CD4-positive, alpha-beta T cell treated with Interleukin-12 subunit alpha and Interleukin-12 subunit beta, for 1 hour (primary cell): Measurements from ENCODE around the gene MAP3K4.
"Not testable (repeated sequence)": the region's sequence is repeated elsewhere in the genome, so short reads cannot be mapped to it uniquely, and the experiment has no call there.

ENCODE experiments used
- DNase-seq: peaks from one replicate; pipeline ENCODE4 v3.0.0-alpha.2; 2020

The MAP3K4 gene

DNA sequence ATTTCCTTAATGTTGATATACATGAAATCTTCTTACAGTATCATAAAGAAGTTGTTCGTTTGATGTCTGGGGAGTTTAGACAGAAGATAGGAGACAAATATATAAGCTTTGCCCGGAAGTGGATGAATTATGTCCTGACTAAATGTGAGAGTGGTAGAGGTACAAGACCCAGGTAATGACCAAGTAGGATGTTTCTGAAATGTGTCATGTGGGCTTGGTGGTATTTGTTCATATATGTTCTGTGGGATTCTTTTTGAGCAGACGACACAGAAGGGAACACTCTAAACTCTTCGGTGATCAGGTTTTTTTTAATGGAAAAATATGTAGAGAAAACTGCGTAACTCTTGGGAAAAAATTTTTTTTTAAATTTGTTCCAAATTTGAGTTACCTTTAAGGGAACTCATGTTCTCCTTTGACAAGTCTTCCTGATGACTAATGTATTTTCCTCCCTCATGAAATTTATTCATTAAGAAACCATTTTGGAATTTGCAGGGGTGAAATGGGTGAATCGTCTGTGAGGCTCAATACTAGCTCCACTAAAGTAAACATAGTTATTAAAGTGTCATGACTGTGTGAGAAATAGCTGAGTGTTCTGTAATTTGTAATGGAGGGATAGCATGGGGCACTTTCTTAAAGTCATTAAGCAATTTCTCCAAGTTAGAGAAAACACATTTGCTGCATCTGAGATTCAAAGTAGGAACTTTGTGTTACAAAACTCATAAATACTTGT is 100.6 kb downstream of the MAP3K4 start:
- no peak for DNase-seq

DNA sequence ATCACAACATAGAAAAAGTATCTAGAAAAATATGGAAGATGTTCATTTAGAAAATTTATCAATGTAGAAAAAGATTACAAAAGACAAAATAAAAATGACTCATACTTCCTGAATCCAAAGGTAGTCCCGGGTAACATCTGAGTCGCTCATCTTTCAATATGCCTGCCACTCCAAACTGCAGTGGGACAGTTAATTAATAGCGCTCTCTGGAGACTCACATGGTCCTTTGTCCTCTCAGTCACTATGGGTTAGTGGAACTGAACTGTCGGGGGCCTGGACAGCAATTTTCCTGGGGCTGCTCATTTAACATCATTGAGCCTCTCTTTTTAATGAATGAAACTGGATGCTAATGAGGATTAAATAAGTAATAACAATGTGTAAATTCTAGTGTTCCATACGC is 103.4 kb downstream of the MAP3K4 start:
- no peak for DNase-seq

DNA sequence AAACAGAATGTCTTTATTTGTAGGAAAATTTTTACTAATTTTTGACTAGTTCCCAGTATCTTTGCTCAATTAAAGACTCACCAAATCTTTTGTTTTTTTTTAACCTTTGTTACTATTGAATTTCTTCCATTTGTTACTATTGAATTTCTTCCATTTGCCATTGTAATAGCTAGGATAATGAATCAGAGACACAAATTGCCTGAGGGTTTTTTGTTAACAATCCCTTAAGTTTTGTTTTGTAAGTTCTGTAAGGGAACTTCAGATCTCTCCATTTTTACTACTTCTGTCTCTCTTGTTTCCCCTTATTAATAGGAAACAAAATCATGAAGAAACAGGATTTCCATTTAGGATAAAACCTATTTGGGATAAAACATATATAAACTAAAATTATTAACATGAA is 104.3 kb downstream of the MAP3K4 start:
- DNase-seq: no peak

DNA sequence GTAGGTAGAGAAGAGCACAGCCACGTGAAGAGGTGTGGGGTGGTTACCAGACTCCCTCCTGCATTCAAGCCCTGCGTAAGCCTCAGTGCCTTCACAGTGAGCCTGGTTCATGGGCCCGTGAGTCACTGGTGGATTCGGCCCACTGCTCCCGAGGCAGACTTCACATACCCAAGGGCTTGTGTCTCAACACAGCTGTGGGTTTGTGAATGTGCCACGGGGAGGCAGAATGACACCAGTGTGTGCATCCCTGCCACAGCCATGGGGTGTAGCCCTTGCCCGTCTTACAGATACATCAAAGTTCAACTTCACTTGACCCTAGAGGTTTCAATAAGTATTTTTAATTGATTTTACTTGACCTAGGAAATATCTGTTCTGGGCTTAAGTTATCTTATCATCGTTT is 108.5 kb downstream of the MAP3K4 start:
- DNase-seq: no peak

DNA sequence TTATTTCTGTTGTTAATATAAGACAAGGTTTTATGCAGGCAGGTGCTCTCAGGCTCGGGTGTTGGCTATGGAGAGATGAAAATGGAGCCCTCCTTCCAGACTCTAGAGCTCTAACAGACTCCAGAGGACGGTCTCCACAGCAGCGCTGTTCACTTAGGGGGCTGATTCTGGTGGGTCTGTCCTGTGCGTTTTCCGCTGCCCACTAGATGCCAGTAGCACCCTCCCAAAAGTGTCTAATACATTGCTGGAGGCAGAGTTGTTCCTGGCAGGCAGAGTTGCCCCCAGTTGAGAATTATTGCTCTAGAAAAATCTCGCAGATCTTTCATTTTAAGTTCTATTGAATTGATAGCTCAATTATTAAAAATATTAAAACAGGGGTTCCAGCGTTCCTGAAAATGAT is 109.9 kb downstream of the MAP3K4 start:
- DNase-seq: no peak

DNA sequence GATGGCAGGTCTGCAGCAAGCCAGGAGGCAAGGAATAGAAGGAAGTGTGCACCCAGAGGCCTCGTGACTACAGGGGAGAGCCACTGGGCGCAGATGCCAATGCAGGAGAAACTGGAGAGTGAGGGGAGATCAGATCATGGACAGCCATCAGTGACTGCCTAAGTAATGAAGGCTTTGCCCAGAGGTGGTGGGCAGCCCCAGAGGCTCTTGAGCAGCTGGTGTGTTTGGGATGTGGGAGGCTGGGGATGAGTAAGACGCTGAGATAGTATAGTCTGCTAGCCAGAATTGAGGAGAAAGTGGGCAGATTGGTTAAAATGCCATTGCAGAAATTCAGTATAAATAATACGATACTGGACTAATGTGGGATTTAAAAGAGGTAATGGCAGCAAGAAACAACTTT is 111.9 kb downstream of the MAP3K4 start:
- no peak for DNase-seq

DNA sequence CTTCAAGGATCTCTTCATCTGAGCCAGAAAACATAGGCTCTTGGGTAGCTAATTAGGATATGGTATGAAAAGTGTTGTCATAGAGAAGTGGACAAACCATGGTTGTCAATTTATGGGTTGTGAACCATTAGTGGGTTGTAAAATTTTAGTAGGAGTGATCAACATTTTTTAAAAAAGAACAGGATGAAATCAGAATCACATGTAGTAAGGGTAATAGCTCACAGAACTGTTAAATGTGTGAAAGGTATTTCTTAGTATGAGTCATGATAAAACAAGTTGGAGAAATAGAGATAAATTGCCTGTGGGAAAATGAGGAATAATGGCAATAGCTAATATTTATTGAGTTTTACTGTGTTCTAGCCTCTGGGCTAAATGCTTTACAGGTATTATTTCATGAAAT is 113.4 kb downstream of the MAP3K4 start:
- no peak for DNase-seq

DNA sequence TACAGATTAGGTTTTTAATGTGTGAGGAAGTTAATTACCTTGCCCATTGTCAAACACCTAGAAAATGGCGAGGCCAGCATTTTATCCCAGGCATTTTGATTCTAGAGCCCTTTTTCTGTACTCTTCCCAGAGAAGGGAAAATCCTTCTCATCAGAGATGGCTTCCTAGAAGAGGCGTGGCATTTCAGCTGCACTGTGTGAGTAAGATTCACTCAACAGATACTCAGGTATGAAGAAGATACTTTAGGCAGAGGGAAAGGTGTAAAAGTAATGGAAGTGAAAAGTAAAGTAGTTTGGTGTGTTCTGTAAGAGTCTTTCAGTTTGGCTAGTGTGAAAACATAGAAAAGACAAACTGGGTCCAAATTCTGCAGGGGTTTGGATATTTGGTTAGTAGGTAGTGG is 113.8 kb downstream of the MAP3K4 start:
- DNase-seq: no peak

DNA sequence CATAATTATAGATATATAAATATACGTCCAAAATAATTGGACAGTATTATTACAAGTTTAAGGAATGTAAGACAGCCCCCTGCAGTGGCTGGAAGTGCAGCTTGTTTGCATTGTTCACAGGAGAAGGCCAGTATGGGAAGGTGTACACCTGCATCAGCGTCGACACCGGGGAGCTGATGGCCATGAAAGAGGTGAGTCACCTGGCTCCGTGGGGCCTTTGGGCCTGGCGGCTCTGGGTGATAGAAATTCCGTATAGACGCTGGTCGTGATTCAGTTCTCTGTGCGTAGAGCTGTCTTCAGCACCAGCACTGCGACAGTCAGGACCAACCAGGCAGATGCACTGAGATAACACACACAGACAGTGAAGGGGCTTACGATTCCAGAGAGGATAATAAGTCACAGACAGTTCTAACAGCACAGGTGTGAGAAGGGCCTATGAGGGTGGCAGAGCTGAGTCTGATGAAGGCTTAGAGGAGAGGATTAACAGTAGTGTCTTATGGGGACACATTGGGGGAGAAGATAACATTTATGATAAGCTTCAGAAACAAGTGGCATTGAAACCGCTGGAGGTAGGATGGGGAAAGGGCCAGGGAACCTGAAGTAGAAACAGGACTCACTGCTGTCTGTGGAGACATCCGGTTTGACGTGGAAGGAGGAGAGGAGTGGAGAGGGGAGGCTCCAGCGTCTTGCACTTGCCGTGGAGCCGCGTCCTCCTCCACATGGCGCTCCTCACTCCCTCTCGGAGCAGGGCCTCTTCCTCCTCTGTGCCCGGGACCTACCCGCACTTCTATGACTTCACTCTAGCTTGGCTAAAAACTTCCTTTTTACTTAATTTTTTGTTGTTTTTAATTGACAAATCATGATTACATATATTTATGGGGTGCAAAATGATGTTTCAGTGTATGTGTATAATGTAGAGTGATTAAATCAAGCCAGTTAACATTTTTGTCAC is 116.5 kb downstream of the MAP3K4 start:
- DNase-seq: no peak

DNA sequence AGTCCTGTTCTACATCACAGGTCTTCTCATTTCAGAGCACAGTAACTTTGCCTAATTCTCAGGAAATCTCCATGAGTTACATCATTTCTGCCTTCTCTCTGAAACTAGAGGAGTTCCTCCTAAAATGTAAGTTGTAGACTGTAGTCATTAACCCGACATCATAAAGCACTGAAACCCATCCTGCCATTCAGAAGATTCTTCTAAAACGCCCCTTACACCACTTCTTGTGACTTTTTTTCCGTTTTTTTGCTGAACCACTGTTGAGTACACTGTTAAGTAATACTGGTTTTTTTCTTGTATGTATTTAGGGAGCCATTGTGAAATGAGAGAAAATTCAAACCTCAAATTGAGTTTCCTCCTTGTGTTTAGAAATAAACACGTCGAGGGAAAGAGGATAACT is 117.3 kb downstream of the MAP3K4 start:
- DNase-seq: no peak

DNA sequence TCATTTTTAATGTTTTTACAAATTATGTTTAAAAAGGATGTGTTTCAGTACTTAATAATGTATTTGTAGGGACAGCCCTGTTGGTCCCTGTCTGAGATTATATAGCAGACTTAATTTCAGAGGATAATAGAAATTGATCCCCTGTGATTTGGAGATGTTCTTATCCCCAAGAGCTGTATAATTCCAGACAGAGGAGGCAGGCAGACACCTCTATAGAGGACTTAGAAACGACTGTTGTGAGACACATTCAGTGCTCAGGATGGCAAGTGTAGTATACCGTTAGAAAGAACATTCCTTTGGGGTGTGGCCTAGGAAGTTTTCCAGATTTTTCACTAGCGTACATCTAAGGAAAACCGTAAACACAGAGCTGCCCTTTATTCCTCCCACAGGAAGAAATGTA is 117.8 kb downstream of the MAP3K4 start:
- DNase-seq: no peak

DNA sequence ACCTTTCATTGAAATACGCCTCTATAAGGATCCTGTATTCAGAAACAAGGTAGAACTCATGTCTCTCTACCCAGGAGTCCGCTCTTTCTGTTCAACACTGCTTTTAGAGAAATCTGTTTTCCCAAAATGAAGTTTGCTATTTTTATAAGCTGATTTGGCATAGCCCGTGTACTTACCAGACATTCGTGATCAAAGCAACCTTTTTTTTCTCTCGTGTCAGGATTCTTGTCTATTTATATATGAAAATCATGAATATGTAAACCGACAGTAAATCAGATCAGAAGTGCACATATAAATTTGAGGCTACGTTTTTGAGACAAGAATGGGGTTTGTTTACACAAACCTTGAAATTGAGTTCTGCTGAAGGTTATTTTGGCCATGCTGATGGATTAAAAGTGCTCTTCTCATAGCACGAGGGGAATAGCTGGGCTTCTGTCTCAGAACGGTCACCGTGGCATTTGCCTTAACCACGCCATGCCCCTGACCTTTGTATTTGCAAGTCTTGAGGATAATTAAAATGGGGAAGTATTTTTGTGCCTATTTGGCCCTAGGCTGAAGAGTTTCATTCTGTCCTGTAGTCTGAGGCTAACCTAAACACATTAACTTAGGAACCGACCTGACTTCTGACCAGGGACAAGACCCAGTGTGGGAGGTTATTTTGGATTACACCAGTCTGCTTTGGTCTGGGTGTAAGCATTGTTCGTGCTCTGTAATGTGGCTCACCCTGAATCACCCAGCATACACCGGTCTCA is 118.6 kb downstream of the MAP3K4 start:
- no peak for DNase-seq

DNA sequence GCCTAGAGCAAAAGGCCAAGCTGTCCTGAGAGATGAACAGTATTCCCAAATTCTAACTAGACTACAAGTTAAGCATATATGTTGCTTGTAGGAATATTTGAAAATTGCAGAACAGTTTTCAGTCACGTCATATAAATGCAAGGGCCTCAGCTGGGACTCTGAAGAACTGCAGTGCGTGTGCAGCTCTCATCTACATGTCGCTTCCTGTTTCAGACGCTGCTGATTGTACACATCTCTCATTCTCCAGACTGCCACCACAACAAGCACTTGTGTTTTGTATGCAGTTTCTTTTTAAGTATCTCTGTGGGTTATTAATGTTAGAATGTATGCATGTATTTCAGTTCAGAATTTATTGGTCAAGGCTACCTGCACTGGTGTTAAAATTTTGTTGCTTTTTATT is 119.7 kb downstream of the MAP3K4 start:
- peak; percentile 20 for DNase-seq

DNA sequence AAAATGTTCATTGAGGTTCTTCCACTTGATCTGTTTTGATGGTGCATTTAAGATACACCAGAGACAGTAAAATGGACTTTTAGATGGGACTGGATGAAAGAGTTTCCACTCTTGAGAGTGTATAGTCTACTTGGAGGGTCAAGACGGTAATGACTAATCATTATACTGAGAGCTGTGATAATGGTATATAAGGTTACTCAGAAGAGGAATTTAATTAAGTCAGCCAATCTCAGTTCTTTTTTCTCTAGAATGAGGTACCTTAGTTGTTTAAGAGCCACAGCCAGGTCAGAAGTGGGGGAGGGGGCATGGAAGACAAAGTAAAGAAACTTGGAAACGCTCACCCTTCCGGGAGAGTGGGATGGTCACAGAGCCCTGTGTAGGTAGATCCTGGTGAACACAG is 123.9 kb downstream of the MAP3K4 start:
- no peak for DNase-seq

DNA sequence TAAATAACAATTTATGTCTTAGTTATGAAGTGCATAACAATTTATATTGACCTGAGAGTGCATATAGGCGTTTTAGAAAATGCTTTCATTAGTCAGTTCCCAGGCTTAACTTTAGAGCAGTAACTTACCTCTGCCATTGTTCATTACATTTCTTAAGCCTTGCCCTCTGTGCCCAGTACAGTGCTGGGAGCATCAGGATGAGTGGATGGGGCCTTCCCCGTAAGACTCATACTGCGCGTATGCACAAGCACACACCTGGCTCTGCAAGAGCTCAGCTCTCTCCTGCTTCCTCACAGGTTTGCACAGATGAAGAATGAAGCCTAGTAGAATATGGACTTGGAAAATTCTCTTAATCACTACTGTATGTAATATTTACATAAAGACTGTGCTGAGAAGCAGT is 125.0 kb downstream of the MAP3K4 start:
- no peak for DNase-seq

DNA sequence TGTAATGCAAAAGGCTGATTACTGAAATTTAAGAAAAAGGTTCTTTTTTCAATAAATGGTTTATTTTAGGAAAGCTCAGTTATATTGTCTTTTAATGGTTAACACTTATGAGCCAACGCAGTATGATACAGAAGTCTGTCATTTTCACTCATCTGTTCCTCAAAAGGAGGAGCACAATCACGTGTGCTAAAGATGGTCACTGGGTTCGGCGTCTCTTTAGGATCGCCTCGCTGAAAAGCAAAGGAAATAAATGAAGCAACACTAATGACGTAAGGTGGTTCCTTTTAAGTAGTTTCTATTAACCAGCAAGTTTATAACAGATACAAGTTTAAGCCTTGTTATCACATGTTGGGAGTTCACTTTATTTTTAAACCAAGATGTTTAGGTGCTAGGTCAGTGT is 125.7 kb downstream of the MAP3K4 start:
- DNase-seq: no peak

DNA sequence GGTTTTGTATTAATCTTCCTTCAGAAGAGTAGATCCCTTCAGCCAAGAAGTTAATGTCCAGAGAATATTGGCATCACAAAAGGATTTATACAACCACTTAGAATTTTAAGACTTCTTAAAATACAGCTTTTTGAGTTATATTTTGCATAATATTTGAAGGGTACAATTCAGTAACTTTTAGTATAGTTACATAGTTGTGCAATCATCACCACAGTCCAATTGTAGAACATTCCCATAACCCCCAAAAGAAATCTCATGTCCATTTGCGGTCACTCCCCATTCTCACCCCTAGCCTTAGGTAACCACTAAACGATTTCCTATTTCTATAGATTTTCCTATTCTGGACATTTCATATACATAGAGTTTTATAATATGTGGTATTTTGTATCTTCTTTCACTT is 126.4 kb downstream of the MAP3K4 start:
- DNase-seq: no peak

DNA sequence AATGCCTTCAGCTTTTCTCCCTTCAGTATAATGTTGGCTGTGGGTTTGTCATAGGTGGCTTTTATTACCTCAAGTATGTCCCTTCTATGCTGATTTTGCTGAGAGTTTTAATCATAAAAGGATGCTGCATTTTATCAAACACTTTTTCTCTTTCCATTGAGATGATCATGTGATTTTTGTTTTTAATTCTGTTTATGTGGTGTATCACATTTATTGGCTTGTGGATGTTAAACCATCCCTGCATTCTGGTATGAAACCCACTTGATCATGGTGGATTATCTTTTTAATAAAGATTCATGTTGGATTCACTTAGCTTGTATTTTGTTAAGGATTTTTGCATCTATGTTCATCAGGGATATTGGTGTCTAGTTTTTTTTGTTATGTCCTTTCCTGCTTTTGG is 131.8 kb downstream of the MAP3K4 start:
- not testable (repeated sequence) for DNase-seq

DNA sequence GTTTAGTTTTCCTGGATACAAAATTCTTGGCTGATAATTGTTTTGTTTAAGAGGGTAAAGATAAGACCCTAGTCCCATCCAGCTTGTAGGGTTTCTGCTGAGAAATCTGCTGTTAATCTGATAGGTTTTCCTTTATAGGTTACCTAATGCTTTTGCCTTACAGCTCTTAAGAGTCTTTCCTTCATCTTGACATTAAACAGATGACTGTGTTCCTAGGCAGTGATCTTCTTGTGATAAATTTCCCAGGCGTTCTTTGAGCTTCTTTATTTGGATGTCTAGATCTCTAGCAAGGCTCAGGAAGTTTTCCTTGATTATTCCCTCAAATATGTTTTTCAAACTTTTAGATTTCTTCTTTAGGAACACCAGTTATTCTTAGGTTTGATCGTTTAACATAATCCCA is 134.0 kb downstream of the MAP3K4 start:
- DNase-seq: no peak

DNA sequence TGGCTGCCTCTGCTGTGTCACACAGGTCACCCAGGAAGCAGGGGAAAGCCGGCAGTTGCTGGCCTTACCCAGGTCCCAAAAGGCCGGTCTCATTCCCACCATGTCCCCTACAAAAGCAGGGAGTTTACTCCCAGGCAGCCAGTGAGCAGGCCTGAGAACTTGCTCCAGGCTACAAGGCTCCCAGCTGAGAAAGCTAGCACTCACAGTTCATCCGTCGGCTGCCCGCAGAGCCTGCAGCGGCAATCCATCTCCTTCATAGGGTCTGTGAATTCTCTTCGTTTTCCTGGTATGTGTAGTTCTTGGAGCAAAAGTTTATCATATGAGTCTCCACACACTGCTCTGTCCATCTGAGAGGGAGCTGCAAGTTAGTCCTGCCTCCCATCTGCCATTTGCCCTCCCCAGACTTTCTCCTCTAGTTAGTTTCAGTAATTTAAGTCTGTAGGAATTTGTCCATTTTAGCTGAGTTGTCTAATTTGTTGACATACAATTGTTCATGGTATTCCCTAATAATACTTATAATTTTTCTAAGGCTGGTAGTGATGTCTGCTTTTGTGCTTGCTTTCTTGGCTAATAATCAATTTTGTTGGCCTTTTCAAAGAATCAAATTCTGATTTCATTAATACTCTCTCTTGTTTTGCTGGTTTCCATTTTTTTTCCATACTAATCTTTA is 135.6 kb downstream of the MAP3K4 start:
- DNase-seq: no peak

DNA sequence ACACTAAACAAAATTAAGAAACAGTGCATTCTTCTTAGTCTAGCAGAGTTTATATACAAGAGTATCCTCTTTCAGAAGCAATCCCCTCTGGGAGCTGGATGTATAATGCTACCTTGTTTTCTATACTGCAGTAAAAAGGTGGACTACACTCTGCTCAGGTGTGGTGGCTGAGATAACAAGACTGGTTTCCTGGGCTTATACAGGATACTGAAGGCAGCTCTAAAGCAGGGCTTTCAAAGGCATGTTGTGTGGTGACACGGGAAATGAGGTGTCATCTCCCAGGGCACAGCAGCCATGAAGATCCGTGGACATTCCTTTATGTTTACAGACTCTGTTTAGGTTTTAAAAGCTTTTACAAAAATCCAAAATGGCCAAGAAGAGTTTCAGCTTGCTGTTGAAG is 136.7 kb downstream of the MAP3K4 start:
- DNase-seq: no peak

DNA sequence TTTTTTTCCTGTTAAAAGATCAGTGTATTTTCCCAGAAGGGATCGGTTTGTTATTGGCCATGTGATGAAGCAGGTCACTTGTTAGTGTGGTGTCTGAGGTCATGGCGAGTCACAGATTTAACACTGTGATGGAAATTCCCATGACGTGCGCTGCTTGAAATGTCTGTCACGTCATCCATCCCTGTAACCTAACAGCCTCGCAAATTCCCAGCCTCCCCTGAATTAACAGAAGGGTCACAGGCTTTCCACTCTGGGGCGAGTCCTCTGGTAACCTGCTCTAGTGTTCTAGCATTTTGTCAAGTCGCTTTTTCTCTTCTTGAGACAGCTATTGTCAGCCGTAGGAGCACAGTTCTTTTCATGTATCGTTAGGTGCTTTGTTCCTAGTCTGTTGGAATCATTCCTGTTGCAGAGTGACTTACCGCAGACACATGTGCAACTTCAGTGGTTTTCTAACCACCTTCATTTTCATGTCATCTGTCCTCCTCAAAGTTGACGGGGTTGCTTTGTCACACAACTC is 137.2 kb downstream of the MAP3K4 start:
- peak; percentile 18 for DNase-seq

DNA sequence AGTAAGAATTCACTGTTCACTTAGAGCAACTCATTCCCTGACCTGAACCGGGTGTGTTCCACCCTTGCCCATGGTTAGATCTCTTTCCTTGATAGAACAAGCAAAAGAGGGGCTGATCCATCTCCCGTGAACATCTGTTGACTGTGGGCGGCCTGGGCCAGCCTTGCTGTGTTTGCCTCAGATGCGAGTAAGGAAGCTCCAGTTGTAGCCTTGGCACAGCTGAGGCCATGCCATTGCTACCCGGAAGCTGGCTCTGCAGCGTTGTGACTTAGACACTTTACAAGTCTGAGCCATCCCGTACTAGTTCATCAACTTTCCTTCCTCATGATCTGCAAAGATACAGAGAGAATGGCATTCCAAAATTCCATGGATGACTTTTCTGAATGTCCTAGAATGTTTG is 139.0 kb downstream of the MAP3K4 start:
- DNase-seq: no peak
